KMS-11 (cell line): ENCODE data around the gene MAPK14.

Experiments used
- H2AFZ ChIP-seq: fragments of 200-600 bp; sonication (generic); 2 replicates; pipeline ENCODE4 v1.6.1; 2016; ENCODE audit warnings: antibody characterized with exemption, mixed run types, low read depth
- H3K27ac ChIP-seq: fragments of 200-600 bp; sonication (generic); 2 replicates; pipeline ENCODE4 v1.6.1; 2016; ENCODE audit warnings: mild to moderate bottlenecking, mixed run types
- H3K27me3 ChIP-seq: fragments of 200-600 bp; sonication (generic); 2 replicates; pipeline ENCODE4 v1.6.1; 2017; ENCODE audit warnings: mild to moderate bottlenecking, low read depth, mixed run types, moderate library complexity; ENCODE audit not compliant: insufficient read depth
- H3K36me3 ChIP-seq: fragments of 200-600 bp; sonication (generic); 2 replicates; pipeline ENCODE4 v1.6.1; 2017; ENCODE audit warnings: mild to moderate bottlenecking, mixed run types; ENCODE audit not compliant: insufficient read depth
- H3K4me1 ChIP-seq: fragments of 200-600 bp; sonication (generic); 2 replicates; pipeline ENCODE4 v1.6.1; 2016; ENCODE audit warnings: mild to moderate bottlenecking, low read depth, mixed run types; ENCODE audit not compliant: poor library complexity, severe bottlenecking
- H3K4me2 ChIP-seq: fragments of 200-600 bp; sonication (generic); 2 replicates; pipeline ENCODE4 v1.7.0; 2016; ENCODE audit warnings: mild to moderate bottlenecking, mixed run types
- H3K4me3 ChIP-seq: fragments of 200-600 bp; sonication (generic); IDR thresholded peaks from 2 replicates; pipeline ENCODE4 v1.6.1; 2017; ENCODE audit warnings: low read depth, low read length, mixed read lengths; ENCODE audit not compliant: insufficient read depth
- H3K79me2 ChIP-seq: fragments of 200-600 bp; sonication (generic); 2 replicates; pipeline ENCODE4 v1.6.1; 2016; ENCODE audit warnings: low read depth, mixed run types; ENCODE audit not compliant: insufficient read depth
- H3K9ac ChIP-seq: fragments of 200-600 bp; sonication (generic); 2 replicates; pipeline ENCODE4 v1.6.1; 2016; ENCODE audit warnings: mild to moderate bottlenecking, mixed run types
- H4K20me1 ChIP-seq: fragments of 200-600 bp; sonication (generic); 2 replicates; pipeline ENCODE4 v1.6.1; 2016; ENCODE audit warnings: mild to moderate bottlenecking, mixed run types; ENCODE audit not compliant: insufficient read depth
- CTCF ChIP-seq: fragments of 200-600 bp; sonication (generic); conservative IDR thresholded peaks from 2 replicates; pipeline ENCODE4 v1.6.1; 2017; ENCODE audit warnings: low read depth, mild to moderate bottlenecking, antibody characterized with exemption, low read length, moderate library complexity, mixed read lengths

MAPK14 gene

GRCh38 chr6:36139991-36140710 lies 112.5 kb downstream of the MAPK14 start:
- H3K4me2 ChIP-seq, result no peak overlapping the region
- TF ChIP-seq CTCF, result no peak
- no peaks in the 10 kb centered on the region for H3K79me2 ChIP-seq
- H3K4me1 ChIP-seq, result no peaks in the 10 kb centered on the region
- H2AFZ ChIP-seq, result no peak overlapping the region
- no peaks in the 10 kb centered on the region for H4K20me1 ChIP-seq
- H3K9ac ChIP-seq, result no peak overlapping the region
- H3K4me3 ChIP-seq, result no peak overlapping the region
- H3K27me3 ChIP-seq, result no peaks in the 10 kb centered on the region
- H3K36me3 ChIP-seq, result no peaks in the 10 kb centered on the region
- no peak overlapping the region for H3K27ac ChIP-seq

- no peaks in the 10 kb centered on the region for H3K79me2 ChIP-seq
- H3K4me2 ChIP-seq, result no peak overlapping the region
- H3K27me3 ChIP-seq, result no peaks in the 10 kb centered on the region
- no peaks in the 10 kb centered on the region for H3K36me3 ChIP-seq
- H3K27ac ChIP-seq, result no peak overlapping the region
- H3K4me1 ChIP-seq, result no peaks in the 10 kb centered on the region
- H2AFZ ChIP-seq, result no peak overlapping the region
- no peak for TF ChIP-seq CTCF
- no peak overlapping the region for H3K4me3 ChIP-seq
- H3K9ac ChIP-seq, result no peak overlapping the region
- no peaks in the 10 kb centered on the region for H4K20me1 ChIP-seq
These were observed 113.5 kb downstream of the MAPK14 start for GRCh38 chr6:36141091-36141490.

GRCh38 chr6:36141961-36142360 lies 114.4 kb downstream of the MAPK14 start:
- TF ChIP-seq CTCF, result no peak
- Histone ChIP-seq H2AFZ (no peak overlapping the region), H3K27ac (no peak overlapping the region), H3K36me3 (no peaks in the 10 kb centered on the region), H3K4me3 (no peak overlapping the region), H3K9ac (no peak overlapping the region), H3K27me3 (no peaks in the 10 kb centered on the region), H4K20me1 (no peaks in the 10 kb centered on the region), H3K4me1 (no peaks in the 10 kb centered on the region), H3K4me2 (no peak overlapping the region), H3K79me2 (no peaks in the 10 kb centered on the region)

- no peak overlapping the region for H3K4me3 ChIP-seq
- H3K79me2 ChIP-seq, result no peaks in the 10 kb centered on the region
- no peaks in the 10 kb centered on the region for H3K36me3 ChIP-seq
- H4K20me1 ChIP-seq, result no peaks in the 10 kb centered on the region
- TF ChIP-seq CTCF, result no peak
- no peak overlapping the region for H3K4me2 ChIP-seq
- H3K27me3 ChIP-seq, result no peaks in the 10 kb centered on the region
- no peaks in the 10 kb centered on the region for H3K4me1 ChIP-seq
- H3K27ac ChIP-seq, result no peak overlapping the region
- H2AFZ ChIP-seq, result no peak overlapping the region
- no peak overlapping the region for H3K9ac ChIP-seq
These were observed 115.6 kb downstream of the MAPK14 start for GRCh38 chr6:36142971-36143838.
